GM10248 (cell line): ENCODE measurements around the gene ENPEP.

Source experiments
- CTCF ChIA-PET: fragments of 300-600 bp; sonication (Branson Sonifier 250); formaldehyde crosslinking; extraction: SDS; loops from one replicate; lab custom pipeline; 2021; ENCODE audit warnings: antibody characterized with exemption; lab: Yijun Ruan, JAX
- POLR2A ChIA-PET: fragments of 350-650 bp; sonication (Branson Sonifier 250); formaldehyde crosslinking; extraction: SDS; loops from one replicate; lab custom pipeline; 2020; ENCODE audit warnings: antibody characterized with exemption; lab: Yijun Ruan, JAX
- DNase-seq: peaks from one replicate; pipeline ENCODE4 v3.0.0; 2012; ENCODE audit errors: extremely low spot score
- CTCF ChIP-seq: IDR thresholded peaks from 2 replicates; pipeline ENCODE4 v1.5.1; 2012; ENCODE audit warnings: mild to moderate bottlenecking, low read depth; ENCODE audit errors: extremely low read depth, missing control alignments, control extremely low read depth

The ENPEP gene

DNA sequence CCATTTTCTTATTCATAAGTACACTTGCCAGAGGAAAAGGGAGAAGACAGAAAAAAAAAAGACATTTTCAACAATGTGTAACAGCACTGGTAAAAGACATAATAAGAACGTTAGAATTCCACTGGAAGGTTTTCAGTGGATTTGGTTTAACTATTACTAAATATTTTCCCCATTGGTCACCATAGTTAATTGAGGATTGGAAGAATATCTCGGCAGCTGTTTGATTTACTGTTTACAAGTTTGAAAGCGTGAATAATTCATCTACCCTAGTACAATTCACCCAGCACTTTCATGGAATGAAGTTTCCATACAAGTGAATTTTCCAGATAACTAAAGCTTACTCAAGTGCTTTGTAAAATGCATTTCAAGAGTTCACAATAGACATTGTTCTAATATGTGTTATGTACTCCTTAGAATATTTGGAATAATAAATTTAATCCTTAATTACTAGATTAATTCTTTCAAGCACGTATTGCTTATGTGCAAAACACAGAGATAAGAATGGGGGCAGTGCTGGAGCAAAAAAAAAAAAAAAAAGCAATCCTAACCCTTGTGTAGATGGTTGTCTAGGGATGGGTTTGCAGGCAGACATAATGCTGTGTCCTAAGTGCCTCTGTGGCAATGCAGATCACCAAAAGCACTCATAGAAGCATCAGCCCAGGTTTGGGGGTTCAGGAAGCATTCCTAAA is 57.1 kb downstream of the ENPEP start:
- ChIA-PET CTCF (interaction anchor here (1.2 to 1.7 kb wide), 2 partner anchors 12 to 14 kb away, joined by 3 to 8 read pairs; no protein-coding TSS in a partner anchor), POLR2A (no interaction called here)
- no peak for DNase-seq
- no peak for TF ChIP-seq CTCF

DNA sequence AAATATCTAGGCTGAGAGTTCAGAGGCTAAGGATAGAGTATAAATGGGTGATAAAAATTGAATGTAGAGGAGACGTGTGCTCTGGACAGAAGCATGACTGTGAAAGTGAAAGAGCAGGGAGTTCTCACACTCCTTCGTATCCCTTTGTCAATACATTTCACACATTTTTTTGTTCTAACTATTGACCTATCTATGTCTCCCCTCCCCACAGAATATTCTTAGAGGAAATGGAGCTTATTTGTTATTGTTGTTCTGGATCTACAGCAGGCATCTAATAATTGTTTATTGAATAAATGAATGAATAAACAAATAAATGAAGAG is 57.6 kb downstream of the ENPEP start:
- TF ChIP-seq CTCF, result no peak
- CTCF ChIA-PET, result interaction anchor here (1.2 to 1.7 kb wide), 4 partner anchors 13 to 486 kb away, joined by 3 to 8 read pairs (median 4); no protein-coding TSS in a partner anchor
- POLR2A ChIA-PET, result no interaction called here
- no peak for DNase-seq

DNA sequence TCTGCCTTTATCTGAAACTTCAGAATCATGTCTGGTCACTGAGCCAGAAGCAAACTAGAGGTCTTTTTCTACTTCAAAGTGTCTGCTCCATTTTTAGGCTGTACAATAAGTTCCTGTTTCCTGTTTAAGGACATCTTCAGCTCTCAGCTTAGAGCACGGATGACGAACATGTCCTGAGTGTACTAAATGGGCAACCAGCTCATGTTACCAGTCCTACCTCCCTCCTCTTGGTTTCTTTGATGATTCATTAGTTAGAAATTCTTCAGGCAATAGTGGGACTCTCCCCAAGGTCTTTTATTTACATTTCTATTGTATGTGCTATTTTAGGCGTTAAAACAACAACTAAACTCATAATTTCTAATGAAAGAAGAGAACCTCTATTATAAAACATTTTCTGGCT is 58.0 kb downstream of the ENPEP start:
- CTCF ChIA-PET, result interaction anchor here (1.0 to 1.7 kb wide), 5 partner anchors 13 to 487 kb away, joined by 3 to 8 read pairs (median 3); no protein-coding TSS in a partner anchor

GRCh38 chr4:110540581-110540980 is 64.6 kb downstream of the ENPEP start:
- TF ChIP-seq CTCF, result no peak
- no peak for DNase-seq
- POLR2A ChIA-PET, result no interaction called here
- CTCF ChIA-PET, result interaction anchor here (2.3 kb wide), 1 partner anchor 24 kb away, joined by 5 read pairs; no protein-coding TSS in a partner anchor

More for the DNA sequence above, 58.0 kb downstream of the ENPEP start:
- POLR2A ChIA-PET, result no interaction called here
- TF ChIP-seq CTCF, result no peak
- DNase-seq, result no peak

DNA sequence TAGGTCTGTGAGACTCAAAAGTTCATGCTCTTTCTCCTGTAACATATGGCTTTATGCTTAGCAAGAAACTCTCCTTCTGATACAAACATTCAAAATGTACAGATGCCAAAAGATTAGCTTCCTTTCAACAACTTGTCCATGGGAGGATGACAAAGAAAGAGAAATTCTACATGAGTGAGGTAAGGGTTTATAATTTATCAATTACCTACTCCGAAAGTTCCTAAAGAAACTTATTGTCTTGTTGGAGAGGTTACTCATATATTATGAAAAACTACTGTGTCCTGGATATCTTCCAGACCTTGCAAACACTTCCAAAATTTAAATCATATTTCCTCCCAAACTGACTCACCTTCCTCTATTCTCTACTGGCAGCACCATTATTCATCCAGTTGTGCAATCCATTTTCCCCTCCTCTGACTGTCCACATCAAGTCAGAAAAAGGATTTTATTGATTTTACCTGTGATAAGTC is 65.1 kb downstream of the ENPEP start:
- no peak for TF ChIP-seq CTCF
- CTCF ChIA-PET, result interaction anchor here (2.3 kb wide), 1 partner anchor 25 kb away, joined by 5 read pairs; no protein-coding TSS in a partner anchor
- POLR2A ChIA-PET, result no interaction called here
- no peak for DNase-seq

- TF ChIP-seq CTCF, result no peak
- DNase-seq, result no peak
- ChIA-PET POLR2A (no interaction called here), CTCF (interaction anchor here (1.7 kb wide), 1 partner anchor 24 kb away, joined by 4 read pairs; no protein-coding TSS in a partner anchor)
Measured at GRCh38 chr4:110543577-110543976, 67.6 kb downstream of the ENPEP start.
